ENCODE data around the gene FBF1. TPM values are rescaled to one million over a fixed set of nuclear protein-coding genes. Genes with fewer than 3 reads are reported as not detected.

The FBF1 gene
- total RNA-seq, 1 experiment from 2014 or later, result 34.4 TPM

DNA sequence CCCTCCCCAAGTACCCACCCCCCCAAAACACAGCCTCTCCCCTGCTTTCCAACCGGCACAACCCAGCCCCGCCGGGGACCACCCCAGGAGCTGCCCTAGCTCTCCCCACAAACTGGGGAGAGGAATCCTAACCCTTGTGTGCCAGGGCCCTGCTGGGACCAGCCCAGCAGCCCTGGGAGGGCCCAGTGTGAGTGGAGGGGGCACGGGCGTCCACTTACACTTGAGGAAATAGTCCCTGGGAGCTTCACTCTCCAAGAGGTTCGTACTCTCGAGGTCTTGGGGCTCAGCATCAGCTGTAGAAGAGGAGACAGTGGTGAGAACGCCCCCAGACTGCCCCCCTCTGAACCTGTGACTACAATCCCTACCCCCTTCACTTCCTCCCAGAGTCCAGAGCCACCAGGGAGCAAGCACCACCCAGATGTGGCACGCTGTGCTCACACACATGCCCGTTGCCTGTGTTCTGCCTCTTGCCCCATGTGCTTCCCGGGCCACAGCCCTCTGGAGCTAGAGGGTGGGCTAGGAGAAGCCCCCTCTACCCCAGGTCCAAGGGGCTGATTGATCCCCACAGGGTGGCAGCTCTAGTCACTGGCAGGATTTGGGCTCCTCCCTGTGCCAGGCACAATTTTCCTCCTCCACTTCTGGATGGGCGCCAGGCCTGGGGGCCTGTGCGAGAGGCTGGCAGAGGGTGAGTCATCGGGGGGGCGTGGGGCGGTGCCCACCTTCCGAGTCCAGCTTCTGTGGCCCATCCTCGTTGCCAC lies 65.5 kb downstream of the FBF1 start:
- H3K27me3 ChIP-seq (replicated peaks; ENCODE audit: insufficient read depth, low read depth, low read length, poor library complexity), result peaks cover 13% of the 10 kb centered on the region
- no peak overlapping the region for H3K4me3 ChIP-seq (ENCODE audit: low read depth, low read length, poor library complexity, severe bottlenecking)
- ChIA-PET CTCF (interaction anchor here (1.2 kb wide), 1 partner anchor 19 kb away, joined by 3 read pairs; no protein-coding TSS in a partner anchor), POLR2A (ENCODE audit: low non-redundant PET) (no interaction called here)
- no peaks in the 10 kb centered on the region for H3K9me3 ChIP-seq (ENCODE audit: low read depth, low read length, poor library complexity, severe bottlenecking)
- no peaks in the 10 kb centered on the region for H3K36me3 ChIP-seq (ENCODE audit: insufficient read depth, low read length, poor library complexity, severe bottlenecking)
- TF ChIP-seq, protein P1, sequence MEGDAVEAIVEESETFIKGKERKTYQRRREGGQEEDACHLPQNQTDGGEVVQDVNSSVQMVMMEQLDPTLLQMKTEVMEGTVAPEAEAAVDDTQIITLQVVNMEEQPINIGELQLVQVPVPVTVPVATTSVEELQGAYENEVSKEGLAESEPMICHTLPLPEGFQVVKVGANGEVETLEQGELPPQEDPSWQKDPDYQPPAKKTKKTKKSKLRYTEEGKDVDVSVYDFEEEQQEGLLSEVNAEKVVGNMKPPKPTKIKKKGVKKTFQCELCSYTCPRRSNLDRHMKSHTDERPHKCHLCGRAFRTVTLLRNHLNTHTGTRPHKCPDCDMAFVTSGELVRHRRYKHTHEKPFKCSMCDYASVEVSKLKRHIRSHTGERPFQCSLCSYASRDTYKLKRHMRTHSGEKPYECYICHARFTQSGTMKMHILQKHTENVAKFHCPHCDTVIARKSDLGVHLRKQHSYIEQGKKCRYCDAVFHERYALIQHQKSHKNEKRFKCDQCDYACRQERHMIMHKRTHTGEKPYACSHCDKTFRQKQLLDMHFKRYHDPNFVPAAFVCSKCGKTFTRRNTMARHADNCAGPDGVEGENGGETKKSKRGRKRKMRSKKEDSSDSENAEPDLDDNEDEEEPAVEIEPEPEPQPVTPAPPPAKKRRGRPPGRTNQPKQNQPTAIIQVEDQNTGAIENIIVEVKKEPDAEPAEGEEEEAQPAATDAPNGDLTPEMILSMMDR (conservative IDR thresholded peaks at IDR 0.05; ENCODE audit: low read depth, low read length), result no peak
- no peak for TF ChIP-seq EZH2 (IDR thresholded peaks at IDR 0.05; ENCODE audit: borderline replicate concordance, low read depth, low read length, poor library complexity, severe bottlenecking)
- no peak overlapping the region for H3K27ac ChIP-seq (ENCODE audit: low read depth, low read length, poor library complexity, severe bottlenecking)
- DNase-seq (ENCODE audit: low spot score), result no peak
- intact Hi-C loops (cut with micrococcal nuclease; ENCODE audit: unreplicated experiment), result no loop called here
- BruUV-seq (replicated peaks), result no TSS peak
- peaks cover 16% of the 10 kb centered on the region for H3K4me1 ChIP-seq (ENCODE audit: insufficient read depth, low read length, poor library complexity, severe bottlenecking)

DNA sequence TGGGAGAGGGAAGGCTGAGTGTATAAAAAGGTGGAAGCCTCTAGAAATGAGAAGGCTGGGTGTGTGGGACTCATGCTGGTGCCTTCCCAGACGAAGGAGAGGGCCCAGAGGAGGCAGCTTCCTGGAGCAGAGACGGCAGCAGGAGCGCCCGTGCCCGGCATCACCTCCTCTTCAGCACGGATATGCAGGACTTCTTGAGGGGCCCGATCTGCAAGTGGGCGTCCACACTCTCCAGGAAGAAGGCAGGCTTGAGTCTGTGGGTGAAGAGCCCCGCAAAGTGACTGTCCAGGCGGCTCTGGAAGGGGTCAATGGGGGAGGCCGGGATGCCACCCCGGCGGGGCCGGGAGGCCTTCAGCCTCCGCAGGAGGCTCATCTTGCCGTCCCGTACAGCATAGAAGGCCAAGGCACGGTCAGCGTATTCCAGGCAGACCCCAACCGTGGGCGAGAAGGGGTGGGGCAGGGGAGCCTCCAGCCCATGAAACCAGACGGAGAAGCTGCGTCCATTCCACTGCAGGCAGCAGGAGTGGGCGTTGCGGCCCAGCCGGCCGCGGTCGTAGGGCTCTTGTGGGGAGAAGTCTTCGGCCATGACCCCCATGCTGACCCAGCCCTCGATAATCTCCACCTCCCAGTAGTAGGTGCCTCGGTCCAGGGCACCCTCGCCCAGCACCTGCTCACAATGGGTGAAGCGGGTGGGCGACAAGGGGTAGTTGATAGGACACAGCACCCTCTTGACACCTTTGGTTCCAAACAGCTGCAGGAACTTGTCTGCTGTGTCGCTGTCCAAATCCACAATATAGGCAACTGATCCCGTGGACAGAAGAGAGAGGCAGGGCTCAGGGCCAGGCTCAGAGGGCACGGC lies 66.3 kb downstream of the FBF1 start:
- Histone ChIP-seq H3K27ac (ENCODE audit: low read depth, low read length, poor library complexity, severe bottlenecking) (no peak overlapping the region), H3K36me3 (ENCODE audit: insufficient read depth, low read length, poor library complexity, severe bottlenecking) (no peaks in the 10 kb centered on the region), H3K9me3 (ENCODE audit: low read depth, low read length, poor library complexity, severe bottlenecking) (no peaks in the 10 kb centered on the region), H3K4me3 (ENCODE audit: low read depth, low read length, poor library complexity, severe bottlenecking) (no peak overlapping the region), H3K27me3 (replicated peaks; ENCODE audit: insufficient read depth, low read depth, low read length, poor library complexity) (peaks cover 13% of the 10 kb centered on the region), H3K4me1 (ENCODE audit: insufficient read depth, low read length, poor library complexity, severe bottlenecking) (peaks cover 16% of the 10 kb centered on the region)
- TF ChIP-seq, protein P1 (conservative IDR thresholded peaks at IDR 0.05; ENCODE audit: low read depth, low read length), result no peak
- TF ChIP-seq EZH2 (IDR thresholded peaks at IDR 0.05; ENCODE audit: borderline replicate concordance, low read depth, low read length, poor library complexity, severe bottlenecking), result no peak
- BruUV-seq (replicated peaks), result no TSS peak
- no peak for DNase-seq (ENCODE audit: low spot score)
- POLR2A ChIA-PET (ENCODE audit: low non-redundant PET), result no interaction called here
- CTCF ChIA-PET, result no interaction called here
- intact Hi-C loops (cut with micrococcal nuclease; ENCODE audit: unreplicated experiment), result no loop called here

DNA sequence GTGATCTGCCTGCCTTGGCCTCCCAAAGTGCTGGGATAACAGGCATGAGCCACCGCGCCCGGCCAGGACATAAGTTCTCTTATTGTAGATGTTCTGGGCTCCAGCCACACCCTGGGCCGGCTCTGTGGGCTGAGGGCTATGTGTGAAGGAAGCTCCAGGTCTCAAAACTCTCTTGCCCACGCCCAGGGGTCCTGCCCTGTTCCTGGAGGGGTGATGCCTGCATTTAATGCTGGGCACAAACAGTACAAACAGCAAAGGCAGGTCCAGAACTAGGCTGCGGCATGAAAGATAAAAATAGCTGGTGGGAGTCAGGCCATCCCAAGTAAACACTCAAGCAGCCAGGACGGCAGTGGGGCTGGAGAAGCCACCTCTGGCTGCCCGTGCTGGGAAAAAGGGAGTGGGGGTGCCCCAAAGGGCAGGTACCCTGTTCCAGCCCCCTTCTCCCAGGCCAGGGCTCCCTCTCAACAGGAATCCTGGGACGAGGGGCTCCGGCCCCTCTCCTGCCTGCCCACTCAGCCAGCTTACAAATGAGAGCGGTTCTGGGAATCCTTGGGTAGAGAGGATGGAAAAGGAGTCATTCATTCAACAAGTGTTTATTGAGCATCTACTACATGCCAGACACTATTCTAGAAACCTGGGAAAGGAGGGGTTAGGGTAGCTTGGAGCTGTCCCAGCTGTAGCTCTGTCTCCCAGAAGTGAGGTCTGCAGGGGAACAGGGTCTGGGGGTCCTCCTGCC lies 67.1 kb downstream of the FBF1 start:
- Histone ChIP-seq H3K27ac (ENCODE audit: low read depth, low read length, poor library complexity, severe bottlenecking) (no peak overlapping the region), H3K36me3 (ENCODE audit: insufficient read depth, low read length, poor library complexity, severe bottlenecking) (no peaks in the 10 kb centered on the region), H3K4me1 (ENCODE audit: insufficient read depth, low read length, poor library complexity, severe bottlenecking) (peaks cover 16% of the 10 kb centered on the region), H3K4me3 (ENCODE audit: low read depth, low read length, poor library complexity, severe bottlenecking) (no peak overlapping the region), H3K9me3 (ENCODE audit: low read depth, low read length, poor library complexity, severe bottlenecking) (no peaks in the 10 kb centered on the region), H3K27me3 (replicated peaks; ENCODE audit: insufficient read depth, low read depth, low read length, poor library complexity) (peaks cover 11% of the 10 kb centered on the region)
- ChIA-PET POLR2A (ENCODE audit: low non-redundant PET) (interaction anchor here (0.5 kb wide), 1 partner anchor 195 kb away, joined by 3 read pairs; no protein-coding TSS in a partner anchor), CTCF (interaction anchor here (0.5 kb wide), 1 partner anchor 126 kb away, joined by 3 read pairs; no protein-coding TSS in a partner anchor)
- intact Hi-C loops (cut with micrococcal nuclease; ENCODE audit: unreplicated experiment), result no loop called here
- BruUV-seq (replicated peaks), result no TSS peak
- TF ChIP-seq EZH2 (IDR thresholded peaks at IDR 0.05; ENCODE audit: borderline replicate concordance, low read depth, low read length, poor library complexity, severe bottlenecking), result no peak
- TF ChIP-seq, protein P1 (conservative IDR thresholded peaks at IDR 0.05; ENCODE audit: low read depth, low read length), result no peak
- no peak for DNase-seq (ENCODE audit: low spot score)

Measured in A673 (cell line).